Retinal pigment epithelial cell (primary cell): ENCODE measurements around the gene IL20RA.

ENCODE experiments used
- DNase-seq: peaks from one replicate; pipeline ENCODE4 v3.0.0-alpha.2; 2010; ENCODE audit warnings: low read depth
- H3K4me3 ChIP-seq: 2 replicates; pipeline ENCODE4 v1.5.1; 2011; ENCODE audit warnings: mild to moderate bottlenecking, low read length, control low read depth, moderate library complexity
- TF ChIP-seq, protein P1 (sequence below): conservative IDR thresholded peaks from 2 replicates; pipeline ENCODE4 v1.5.1; 2011; ENCODE audit warnings: low read depth, low read length, control low read depth, inconsistent platforms

IL20RA gene

DNA sequence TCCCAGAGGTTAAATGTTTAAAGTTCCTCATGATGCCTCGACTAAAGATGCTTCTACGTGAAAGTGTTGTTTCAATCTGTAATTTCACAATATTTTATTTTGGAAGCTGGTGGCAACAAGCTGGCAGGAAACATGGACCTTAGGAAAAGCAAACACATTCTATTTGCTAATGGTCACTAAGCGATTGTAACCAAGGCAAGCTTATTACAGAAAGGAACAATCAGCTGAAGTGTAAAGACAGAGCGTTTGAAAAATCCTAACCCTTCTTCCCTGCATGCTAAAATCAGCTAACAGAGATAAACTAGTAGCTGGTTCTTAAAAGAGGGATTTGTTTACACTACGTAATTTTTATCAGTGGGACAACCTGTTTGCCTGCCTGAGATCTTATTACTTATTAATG lies 50.0 kb downstream of the IL20RA start:
- TF ChIP-seq, protein P1, sequence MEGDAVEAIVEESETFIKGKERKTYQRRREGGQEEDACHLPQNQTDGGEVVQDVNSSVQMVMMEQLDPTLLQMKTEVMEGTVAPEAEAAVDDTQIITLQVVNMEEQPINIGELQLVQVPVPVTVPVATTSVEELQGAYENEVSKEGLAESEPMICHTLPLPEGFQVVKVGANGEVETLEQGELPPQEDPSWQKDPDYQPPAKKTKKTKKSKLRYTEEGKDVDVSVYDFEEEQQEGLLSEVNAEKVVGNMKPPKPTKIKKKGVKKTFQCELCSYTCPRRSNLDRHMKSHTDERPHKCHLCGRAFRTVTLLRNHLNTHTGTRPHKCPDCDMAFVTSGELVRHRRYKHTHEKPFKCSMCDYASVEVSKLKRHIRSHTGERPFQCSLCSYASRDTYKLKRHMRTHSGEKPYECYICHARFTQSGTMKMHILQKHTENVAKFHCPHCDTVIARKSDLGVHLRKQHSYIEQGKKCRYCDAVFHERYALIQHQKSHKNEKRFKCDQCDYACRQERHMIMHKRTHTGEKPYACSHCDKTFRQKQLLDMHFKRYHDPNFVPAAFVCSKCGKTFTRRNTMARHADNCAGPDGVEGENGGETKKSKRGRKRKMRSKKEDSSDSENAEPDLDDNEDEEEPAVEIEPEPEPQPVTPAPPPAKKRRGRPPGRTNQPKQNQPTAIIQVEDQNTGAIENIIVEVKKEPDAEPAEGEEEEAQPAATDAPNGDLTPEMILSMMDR: no peak
- H3K4me3 ChIP-seq: no peak overlapping the region
- no peak for DNase-seq

DNA sequence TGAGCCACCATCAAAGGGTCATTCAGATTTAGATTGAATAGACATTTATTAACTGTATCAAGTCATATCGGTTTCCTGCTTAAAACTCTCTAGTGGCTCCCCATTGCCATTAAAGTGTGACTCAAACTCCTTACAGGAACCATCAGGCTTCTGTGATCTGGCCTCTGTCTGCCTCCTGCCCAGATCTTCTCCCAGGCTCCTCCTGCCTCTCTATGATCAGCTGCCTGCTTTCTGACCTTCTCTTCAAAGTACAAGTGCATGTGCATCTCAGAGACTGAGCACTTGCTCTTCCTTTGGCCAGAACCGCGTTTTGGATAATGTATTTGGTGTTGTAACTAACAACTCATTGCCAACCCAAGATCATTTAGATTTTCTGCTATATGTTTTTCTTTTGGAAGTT lies 52.7 kb downstream of the IL20RA start:
- TF ChIP-seq, protein P1: no peak
- DNase-seq: no peak
- H3K4me3 ChIP-seq: no peak overlapping the region

DNA sequence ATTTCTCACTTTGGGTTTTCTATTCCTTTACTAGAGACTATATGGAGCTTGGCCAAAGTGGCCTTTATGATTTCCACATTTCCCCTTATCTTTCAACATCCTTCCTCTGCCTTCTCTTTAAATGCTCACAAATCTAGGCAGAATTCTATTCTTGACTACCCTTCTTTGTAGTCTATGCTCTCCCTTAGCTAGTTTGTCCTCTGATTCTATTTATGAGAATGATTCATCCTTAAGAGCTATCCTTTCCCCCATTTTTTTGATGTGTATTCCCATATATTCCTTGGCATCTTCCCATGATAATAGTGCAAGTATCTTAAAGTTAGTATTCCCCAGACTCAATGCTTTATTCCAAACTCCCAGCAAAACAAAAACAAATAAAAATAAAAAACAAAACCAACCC lies 53.1 kb downstream of the IL20RA start:
- no peak overlapping the region for H3K4me3 ChIP-seq
- TF ChIP-seq, protein P1: no peak
- no peak for DNase-seq

DNA sequence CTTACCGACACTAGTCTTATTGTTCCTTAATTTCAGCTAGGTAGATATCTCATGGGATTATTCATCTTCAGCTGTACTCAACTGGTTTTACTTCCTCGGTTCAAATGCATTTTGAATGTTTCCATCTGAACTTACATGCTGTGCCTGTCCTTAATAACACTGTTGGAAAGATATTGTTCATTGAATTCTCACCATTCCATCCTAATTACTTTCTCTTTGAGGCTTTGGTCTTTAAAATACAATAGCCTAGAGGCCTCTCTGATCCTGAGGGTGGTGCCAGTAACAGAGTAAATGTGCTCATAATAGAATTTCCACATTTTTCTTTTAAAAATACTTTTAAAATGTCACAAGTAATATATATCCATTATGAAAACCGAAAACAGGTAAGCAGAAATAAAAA lies 54.0 kb downstream of the IL20RA start:
- H3K4me3 ChIP-seq: no peak overlapping the region
- no peak for DNase-seq
- TF ChIP-seq, protein P1: no peak

DNA sequence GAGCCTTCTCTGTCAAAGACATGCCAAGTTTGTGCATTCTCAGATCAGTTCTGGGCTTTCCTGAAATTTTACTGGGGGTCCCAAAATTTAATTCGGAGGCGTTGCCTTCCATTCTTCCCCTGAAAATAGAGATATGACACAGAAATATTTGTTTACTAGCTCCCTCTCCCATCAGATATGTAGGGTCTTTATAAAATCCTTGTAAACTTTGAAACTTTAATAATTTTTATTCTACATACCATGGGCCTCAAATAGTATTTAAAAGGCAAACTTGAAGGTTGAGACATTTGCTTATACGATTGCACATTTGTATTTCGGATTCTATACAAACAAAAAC lies 54.6 kb downstream of the IL20RA start:
- DNase-seq: no peak
- TF ChIP-seq, protein P1: no peak
- H3K4me3 ChIP-seq: peak overlapping the region; percentile 63

DNA sequence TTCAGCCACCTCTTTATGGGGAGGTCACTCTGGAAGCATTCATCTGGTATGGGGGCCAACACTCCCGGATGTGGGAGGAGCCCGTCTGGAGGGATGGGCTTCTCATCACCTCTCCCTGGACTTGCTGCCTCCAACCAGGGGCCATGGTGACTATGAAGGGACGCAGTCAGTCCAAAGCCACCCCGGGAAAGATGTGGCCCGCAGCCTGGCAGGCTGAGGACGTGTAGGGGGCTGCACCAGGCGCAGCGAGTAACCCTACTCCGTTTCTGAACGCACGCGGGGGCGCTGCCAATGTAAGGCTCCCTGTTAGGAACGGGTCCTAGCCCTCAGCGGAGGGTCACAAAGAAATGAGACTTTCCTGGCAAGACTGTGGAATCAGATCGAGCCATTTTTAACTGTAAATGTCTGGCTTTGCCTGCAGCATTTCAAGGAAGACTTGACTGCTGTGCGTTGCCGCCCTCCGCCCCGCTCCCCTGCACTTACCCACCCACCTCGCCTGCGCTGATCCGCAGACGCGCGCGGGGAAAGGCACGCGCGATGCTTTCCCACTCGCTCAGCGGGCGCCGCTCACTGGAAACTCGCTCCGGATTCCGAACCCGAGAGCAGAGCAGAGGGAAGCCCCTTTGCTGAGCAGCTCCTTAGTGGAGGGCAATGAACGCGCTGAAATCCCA lies 55.1 kb downstream of the IL20RA start:
- TF ChIP-seq, protein P1: no peak
- no peak for DNase-seq
- H3K4me3 ChIP-seq: peak overlapping the region; percentile 63

DNA sequence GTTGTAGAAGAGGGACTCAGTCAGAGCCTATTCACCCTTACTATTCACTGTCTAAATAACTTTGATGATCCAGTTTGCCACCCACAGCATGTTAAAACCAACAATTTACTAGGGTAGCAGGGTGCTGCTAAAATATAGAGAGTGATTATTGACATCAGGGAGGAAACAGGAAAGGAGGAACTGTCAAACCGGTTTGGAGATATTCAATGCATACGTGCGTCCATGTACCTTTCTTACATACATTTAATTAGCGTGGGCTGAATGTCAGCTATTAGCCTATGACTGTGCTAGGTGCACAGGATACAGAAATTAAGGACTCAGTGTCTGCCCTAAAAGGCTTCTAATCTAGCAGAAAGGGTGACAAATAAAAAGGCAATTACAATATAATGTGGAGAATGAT lies 57.2 kb downstream of the IL20RA start:
- no peak for DNase-seq

More for the DNA sequence above, 57.2 kb downstream of the IL20RA start:
- TF ChIP-seq, protein P1: no peak
- no peak overlapping the region for H3K4me3 ChIP-seq
